ENCODE measurements around the gene GRK5.
A peak's percentile ranks its signal among the peaks of the same experiment; 100 is the strongest.

Gene GRK5

GRCh38 chr10:119211625-119212441, 4.5 kb downstream of the GRK5 start:
- no peak for DNase-seq (ENCODE audit: low read depth)
- TF ChIP-seq CTCF (IDR thresholded peaks at IDR 0.05; ENCODE audit: low read length, missing control alignments), result no peak
- H3K4me3 ChIP-seq (replicated peaks; ENCODE audit: low read depth, low read length), result peak overlapping the region; percentile 7

- H3K4me3 ChIP-seq (replicated peaks; ENCODE audit: low read depth, low read length), result no peak overlapping the region
- TF ChIP-seq CTCF (IDR thresholded peaks at IDR 0.05; ENCODE audit: low read length, missing control alignments), result no peak
- DNase-seq (ENCODE audit: low read depth), result no peak
Observed at GRCh38 chr10:119215371-119215770, 8.0 kb downstream of the GRK5 start.

DNA sequence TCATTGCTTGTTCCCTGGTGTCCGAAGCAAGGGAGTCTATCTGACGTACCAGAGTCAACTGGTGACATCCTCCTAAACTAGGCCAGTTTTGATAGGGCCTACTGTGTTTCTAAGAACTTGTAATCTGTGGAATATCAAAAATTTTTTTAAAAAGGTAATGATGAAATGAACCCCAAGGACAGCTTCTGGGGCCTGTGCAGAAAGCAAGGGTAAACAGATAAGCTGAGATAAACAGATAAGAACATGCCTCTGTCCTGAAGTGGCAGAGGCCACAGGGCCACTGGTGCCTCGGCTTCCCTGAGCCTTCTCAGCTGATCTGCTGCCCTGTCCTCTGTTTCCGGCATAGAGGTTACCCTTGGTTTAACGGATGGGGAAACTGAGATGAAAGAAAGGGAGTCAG, 8.8 kb downstream of the GRK5 start:
- DNase-seq (ENCODE audit: low read depth), result no peak
- H3K4me3 ChIP-seq (replicated peaks; ENCODE audit: low read depth, low read length), result no peak overlapping the region
- TF ChIP-seq CTCF (IDR thresholded peaks at IDR 0.05; ENCODE audit: low read length, missing control alignments), result no peak

DNA sequence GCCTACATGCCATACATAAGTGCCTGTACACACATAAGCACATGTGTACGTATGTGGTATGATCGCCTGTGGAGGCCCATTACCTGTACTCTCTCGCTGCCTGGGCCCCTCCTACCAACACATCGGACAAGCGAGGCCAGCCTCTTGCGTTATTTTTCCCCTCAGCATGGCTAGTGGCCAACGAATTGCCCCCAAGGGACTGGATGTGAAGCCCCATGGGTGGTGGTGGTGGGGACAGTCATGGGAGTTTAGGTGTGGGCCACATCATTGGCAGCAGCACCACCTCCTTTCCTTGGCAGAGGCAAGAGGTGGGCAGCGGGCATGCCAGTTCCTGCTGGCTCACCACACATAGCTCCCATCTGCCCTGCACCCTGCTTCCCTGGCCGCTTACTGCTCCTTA, 10.0 kb downstream of the GRK5 start:
- TF ChIP-seq CTCF (IDR thresholded peaks at IDR 0.05; ENCODE audit: low read length, missing control alignments), result no peak
- no peak overlapping the region for H3K4me3 ChIP-seq (replicated peaks; ENCODE audit: low read depth, low read length)
- DNase-seq (ENCODE audit: low read depth), result no peak

DNA sequence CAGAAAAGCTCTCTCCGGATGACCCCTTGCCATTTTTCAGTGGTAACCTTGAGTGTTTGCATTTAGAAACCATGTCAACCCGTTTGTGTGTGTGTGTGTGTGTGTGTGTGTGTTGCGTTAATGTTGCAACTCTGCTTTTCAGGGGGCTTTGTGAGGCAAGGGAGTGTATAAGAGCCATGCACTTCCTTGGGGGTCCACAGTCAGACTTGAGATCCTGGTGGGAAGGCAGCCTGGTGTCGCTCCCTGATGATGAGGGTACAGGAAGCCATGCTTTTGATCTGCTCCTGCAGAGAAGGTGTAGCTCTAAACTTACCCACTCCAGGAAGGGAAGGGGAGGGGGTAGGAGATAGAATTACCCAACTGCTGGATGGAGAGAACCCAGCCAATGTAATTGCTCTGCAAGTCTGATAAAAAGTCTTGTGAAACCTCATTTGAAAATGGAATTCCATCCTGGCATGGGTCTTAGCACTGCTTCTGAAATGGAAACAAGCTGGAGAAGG, 10.7 kb downstream of the GRK5 start:
- TF ChIP-seq CTCF (IDR thresholded peaks at IDR 0.05; ENCODE audit: low read length, missing control alignments), result no peak

DNA sequence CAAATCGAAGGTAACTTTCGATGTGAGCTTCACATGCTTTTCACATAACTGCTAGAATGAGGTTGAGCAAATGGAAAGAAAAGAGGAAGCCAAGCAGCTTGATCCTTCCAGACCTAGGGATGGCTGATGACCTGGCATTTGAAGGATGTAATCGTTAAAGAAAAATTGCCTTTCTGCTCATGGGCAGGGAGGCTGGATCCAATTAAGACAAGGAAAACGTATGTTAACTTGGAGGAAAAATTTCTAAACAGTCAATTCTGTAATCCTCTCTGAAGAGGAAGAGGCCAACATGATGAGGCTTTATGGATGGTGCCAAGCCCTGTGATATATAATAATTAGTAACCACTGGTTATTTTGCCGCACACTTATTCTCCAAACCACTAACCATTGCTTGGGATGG, 12.5 kb downstream of the GRK5 start:
- H3K4me3 ChIP-seq (replicated peaks; ENCODE audit: low read depth, low read length), result no peak overlapping the region
- no peak for TF ChIP-seq CTCF (IDR thresholded peaks at IDR 0.05; ENCODE audit: low read length, missing control alignments)
- no peak for DNase-seq (ENCODE audit: low read depth)

More for the DNA sequence above, 10.7 kb downstream of the GRK5 start:
- H3K4me3 ChIP-seq (replicated peaks; ENCODE audit: low read depth, low read length), result no peak overlapping the region
- peak; percentile 88 for DNase-seq (ENCODE audit: low read depth)

DNA sequence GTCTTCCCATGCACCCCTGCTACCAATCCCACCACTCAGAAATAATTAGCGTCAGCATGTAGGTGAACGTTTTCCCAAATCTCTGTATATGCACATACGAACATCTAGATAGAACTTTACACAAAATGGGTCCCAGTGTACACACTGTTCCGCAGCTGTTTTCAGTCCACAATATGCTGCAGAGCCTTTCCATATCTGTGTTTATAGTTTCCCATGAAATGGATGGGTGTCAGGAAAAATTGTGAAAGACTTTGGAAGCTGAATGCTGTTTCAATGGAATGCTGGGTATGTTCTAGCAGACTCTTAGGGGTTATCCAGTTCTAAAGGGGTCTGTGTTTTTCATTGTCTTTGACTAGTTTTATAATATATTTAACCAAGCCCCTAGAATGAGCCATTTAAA, 13.8 kb downstream of the GRK5 start:
- no peak for TF ChIP-seq CTCF (IDR thresholded peaks at IDR 0.05; ENCODE audit: low read length, missing control alignments)
- DNase-seq (ENCODE audit: low read depth), result peak; percentile 82
- H3K4me3 ChIP-seq (replicated peaks; ENCODE audit: low read depth, low read length), result no peak overlapping the region

Data from fibroblast of pulmonary artery (primary cell).